GM18526 (cell line): ENCODE results near the gene CDH5.

Source experiments
- POLR2A ChIP-seq: IDR thresholded peaks from 3 replicates; pipeline ENCODE4 v1.6.1; 2011; ENCODE audit not compliant: insufficient read length; ENCODE audit errors: extremely low read depth

The CDH5 gene, protein sequence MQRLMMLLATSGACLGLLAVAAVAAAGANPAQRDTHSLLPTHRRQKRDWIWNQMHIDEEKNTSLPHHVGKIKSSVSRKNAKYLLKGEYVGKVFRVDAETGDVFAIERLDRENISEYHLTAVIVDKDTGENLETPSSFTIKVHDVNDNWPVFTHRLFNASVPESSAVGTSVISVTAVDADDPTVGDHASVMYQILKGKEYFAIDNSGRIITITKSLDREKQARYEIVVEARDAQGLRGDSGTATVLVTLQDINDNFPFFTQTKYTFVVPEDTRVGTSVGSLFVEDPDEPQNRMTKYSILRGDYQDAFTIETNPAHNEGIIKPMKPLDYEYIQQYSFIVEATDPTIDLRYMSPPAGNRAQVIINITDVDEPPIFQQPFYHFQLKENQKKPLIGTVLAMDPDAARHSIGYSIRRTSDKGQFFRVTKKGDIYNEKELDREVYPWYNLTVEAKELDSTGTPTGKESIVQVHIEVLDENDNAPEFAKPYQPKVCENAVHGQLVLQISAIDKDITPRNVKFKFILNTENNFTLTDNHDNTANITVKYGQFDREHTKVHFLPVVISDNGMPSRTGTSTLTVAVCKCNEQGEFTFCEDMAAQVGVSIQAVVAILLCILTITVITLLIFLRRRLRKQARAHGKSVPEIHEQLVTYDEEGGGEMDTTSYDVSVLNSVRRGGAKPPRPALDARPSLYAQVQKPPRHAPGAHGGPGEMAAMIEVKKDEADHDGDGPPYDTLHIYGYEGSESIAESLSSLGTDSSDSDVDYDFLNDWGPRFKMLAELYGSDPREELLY

DNA sequence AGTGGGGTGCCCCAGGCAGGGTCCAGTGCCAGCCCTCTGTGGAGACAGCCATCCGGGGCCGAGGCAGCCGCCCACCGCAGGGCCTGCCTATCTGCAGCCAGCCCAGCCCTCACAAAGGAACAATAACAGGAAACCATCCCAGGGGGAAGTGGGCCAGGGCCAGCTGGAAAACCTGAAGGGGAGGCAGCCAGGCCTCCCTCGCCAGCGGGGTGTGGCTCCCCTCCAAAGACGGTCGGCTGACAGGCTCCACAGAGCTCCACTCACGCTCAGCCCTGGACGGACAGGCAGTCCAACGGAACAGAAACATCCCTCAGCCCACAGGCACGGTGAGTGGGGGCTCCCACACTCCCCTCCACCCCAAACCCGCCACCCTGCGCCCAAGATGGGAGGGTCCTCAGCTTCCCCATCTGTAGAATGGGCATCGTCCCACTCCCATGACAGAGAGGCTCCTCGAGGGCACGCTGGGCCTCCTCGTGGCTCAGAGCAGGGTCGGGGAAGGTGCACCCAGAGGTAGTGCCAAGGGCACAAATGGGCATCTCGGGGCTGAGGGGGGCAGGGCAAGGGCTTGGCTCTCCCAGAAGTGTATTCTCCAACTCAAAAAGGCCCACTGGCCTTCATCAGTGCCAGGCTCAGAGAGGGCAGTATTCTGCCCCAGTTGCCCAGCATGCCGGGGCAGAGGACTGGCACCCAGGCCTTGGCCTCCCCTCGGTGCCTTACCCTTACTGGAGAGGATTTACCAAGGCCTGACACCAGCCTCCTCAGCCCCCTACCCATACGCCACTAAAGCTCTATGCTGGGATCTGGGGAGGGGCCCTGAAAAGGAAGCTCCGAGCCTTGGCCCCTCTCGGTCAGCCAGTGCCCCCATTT is at the start of gene CDH5:
TSS of gene CDH5 (plus strand) at position 259 of the 867 bp plus-strand sequence. CDS start 12,647 bp downstream, outside the sequence.
- TF ChIP-seq POLR2A, result no peak

DNA sequence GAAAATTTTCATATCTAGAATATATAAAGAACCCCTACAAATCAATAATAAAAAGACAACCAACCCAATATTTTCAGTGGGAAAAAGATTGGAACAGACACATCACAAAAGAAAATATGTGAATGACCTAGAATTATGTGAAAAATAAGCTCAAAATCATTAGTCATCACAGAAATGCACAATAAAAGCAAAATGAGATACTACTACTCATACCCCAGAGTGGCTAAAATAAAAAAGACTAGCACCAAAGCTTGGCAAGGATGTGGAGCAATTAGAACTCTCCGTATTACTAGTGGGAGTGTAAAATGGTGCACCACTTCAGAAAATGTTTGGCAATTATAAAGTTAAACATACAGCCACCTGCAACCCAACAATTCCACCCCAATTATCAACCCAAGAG is 48.0 kb upstream of the CDH5 start:
- TF ChIP-seq POLR2A, result no peak

DNA sequence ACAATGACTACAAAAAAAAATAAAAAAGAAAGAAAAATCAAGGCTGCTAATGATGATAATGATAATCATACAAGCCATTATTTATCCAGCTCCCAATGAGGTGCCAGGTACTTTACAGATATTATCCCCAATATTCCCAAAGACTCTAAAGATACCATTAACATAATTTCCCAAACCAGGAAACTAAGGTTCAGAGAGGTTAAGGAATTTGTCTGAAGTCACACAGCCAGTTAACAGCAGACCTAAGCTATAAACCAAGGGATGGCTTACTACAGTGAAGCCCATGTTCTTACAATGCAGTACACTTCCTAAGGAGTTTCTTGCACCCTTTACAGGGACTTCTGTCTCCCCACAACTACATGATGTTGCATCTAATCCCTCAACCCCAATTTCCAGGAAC is 45.7 kb upstream of the CDH5 start:
- no peak for TF ChIP-seq POLR2A

DNA sequence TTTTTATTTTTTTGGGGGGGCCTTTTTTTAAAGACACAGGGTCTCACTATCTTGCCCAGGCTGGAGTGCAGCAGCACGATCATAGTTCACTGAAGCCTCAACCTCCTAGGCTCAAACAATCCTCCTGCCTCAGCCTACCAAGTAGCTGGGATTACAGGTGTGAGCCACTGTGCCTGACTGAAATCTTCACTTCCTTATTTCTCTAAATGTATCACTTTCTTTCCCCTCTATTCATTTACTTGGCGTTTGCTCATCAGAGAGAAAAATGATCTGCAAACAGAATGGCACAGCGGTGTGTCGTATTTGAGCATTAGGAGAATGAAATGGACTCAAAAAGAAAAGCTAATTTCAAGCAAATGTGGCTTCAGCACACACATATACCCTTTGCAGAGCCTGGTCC is 44.3 kb upstream of the CDH5 start:
- TF ChIP-seq POLR2A, result no peak

DNA sequence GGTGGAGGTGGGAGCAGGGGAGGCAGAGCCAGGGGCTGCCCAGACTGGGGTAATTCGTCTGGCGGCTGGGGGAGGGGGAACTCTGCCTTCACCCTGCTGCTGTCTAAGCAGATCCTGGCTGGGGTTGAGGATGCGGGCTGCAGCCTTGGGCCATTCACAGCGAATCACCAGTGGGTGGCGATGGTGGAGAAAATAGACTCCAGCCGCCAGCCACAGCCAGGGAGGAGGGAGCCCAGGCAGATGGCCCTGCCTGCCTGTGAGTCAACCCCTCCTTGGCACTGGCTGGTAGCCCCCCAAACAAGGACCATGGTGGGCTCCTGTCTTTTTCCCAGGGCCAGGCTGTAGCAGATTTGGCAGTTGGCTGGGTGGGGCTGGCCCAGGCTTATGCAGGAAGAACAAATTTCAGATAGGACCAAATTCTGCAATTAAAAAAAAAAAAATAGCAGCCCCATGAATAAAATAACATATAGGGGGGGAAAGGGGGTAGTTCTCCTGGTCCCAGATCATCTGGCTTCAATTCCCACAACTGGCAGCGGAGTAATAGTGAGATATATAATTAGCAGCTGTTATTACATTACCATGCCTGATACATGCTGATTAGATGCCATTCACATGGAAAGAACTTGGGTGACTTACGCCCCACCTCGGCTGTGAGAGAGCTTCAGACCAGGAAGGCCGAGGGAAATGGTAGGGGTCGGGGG is 41.5 kb upstream of the CDH5 start:
- no peak for TF ChIP-seq POLR2A

DNA sequence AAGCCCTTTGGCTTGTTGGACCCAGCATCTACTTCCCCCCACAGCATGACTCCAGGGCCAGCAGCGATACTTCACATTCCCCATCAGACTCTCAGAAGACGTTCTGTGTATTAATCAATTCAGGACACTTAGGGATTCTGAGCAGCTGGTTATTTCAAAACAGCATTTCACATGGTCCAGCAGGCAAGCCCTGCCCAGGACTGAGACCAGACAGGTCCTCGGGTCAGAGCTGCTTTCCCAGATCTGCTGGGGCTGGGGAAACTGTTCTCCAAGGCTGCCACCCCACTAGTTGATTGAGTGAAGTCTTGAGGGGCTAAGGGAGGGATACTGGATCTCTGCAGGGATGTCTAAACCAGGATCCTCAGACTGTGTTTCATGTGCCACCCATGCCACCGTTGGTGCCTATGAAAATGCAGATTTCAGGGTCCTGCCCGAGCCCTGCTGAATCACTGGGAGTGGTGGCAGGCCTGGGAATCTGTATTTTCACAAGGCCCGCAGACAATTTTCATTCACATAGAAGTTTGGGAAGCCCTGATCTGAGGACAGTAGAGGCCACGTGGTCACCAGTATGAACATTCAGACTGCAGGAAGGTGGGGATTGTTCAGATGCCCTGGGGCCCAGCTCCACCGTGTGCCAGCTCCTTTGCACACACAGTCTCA is 40.6 kb upstream of the CDH5 start:
- no peak for TF ChIP-seq POLR2A

DNA sequence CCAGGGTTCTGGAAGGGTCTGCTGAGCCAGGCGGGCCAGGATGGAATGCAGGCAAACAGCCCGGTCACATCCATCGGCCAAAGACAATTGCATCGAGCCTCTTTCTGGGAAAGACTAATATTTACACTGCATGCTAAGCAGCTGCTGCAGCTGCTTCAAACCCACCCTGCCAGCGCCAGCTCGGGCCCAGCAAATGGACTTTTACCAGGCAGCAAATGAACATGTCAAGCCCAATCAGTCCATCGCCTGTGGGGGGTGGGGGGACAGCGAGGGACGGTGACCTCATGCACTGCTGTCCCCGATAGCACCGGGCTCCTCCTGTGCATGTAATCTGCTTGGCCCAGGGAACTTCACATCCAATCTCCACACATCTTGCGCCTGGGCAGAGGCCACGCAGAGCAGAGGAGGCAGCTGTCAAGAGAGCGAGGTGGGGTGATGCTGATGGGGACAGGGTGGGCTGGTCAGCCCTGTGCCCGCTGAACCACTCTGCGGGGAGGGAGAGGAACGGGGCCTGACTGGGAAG is 39.4 kb upstream of the CDH5 start:
- no peak for TF ChIP-seq POLR2A

DNA sequence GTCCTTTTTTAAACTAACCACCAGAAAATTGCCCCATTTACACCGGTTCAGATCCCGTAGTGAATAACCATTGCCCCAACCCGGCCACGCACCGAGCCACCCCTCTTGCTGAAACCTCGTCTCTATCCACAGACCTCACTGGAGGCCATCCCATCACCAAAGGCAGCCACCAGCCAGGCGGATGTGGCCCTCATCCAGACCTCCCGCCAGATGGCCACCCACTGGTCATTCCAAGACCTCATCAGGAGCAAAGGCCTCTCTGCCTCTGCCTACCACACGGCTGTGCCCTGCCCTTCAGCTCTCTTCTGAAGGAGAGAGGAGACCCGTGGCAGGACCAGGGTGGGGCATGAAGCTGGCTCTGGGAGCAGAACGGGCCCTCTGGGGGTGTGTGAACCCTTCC is 38.2 kb upstream of the CDH5 start:
- no peak for TF ChIP-seq POLR2A

DNA sequence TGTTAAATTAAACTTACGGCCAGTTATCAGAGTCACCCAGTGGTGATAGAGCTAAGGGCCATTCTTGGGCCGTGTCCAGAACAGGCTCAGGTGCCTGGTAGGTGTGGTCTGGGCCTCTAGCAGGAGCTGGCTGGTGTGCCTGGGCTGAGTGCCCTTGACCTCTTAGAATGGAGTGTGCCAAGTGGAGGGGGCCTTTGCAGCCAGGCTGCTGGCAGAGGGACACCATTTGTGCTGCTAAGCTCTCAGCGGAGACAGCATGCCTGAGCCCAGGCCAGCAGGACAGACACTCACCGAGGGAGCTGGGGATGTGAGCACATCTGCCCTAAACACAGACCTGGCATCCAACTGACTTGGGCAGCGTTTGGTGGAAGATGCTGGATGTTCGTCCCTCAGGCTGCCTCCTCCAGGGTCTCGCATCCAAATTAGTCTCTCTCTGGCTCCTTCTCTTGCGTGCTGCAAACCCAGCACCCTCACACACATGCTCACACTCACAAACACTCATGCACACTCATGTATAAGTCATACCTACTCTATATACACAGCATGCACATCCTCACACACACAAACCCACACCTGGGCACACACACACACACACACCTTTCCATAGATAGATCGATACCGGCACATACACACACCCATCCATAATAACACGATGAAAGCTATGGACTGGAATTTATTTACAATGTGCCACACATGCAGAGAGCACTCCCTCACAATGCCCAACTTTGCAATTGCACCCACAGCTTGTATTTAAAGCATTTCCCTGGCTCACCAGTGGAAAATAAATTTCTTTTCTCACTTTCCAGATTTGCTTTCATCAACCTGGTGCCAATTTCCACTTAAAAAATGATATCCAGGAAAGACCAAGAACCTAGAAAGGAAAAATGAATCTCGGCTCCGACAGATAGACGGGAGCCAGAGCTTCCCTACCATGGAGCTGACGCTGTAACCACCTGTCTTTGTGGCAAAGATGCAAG is 33.6 kb upstream of the CDH5 start:
- TF ChIP-seq POLR2A, result no peak

DNA sequence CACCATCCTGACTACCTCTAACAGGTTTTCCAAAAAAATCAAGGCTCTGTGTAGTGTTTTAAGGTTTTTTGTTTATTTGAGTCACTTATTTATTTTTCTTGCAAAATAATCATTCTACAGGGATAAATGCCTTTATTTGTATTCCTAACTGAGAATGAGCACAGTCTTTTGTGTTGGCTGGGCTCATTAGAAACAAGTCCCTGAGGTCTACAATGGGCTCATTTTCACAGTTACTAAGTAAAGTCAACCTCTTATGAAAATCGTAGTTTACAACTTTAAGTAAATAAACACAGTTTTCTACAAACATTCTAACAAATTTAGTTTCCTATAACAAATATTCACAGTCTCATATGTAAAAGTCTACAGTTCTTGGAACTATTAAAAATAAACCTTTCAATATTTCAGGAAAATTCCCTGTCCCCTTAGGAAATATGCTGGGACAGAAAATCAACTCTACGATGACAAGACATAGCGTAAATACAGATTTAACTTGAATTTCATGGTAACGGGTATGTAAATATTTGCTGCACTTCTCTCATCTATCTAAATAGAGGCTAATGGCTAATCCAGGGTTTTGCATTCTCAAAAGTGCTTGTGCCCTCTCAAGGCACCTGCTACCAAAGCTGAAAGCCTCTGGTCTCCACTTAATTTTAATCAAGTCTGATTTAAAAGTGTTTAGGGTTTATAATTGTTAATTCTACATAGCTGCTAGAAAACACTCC is 31.5 kb upstream of the CDH5 start:
- TF ChIP-seq POLR2A, result no peak

DNA sequence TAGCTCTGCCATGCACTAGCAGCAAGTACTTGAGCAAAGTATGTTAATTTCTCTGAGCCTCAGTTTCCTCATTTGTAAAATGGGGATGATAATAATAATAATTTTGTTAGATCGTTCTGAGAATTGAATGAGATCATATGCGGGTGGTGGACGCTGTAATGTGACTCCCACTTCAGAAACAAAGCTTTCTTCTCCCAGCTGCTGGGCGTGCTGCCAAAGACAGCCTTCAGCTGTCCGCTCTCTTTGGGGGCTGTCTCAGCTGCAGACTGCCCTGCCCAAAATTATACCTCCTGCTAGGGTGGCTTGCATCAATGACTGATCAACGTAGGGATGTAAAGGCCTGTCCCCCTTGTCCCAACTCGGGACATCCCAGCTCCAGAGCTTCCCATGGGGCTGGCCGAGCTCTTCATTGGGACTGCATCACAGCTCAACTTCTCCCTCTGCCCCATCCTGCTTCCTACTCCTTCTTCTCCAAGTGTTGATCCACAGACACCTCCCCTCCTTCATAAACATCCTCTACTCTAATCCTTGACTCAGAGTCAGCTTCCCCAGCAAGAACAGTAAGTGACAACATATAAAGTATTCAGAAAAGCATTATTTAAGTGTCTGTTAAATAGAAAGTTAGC is 30.7 kb upstream of the CDH5 start:
- no peak for TF ChIP-seq POLR2A
